IgD-negative memory B cell (primary cell): Measurements from ENCODE around the gene GNAT3. TPM values are rescaled to one million over a fixed set of nuclear protein-coding genes. Genes with fewer than 3 reads are reported as not detected.

ENCODE experiments used
- polyA plus RNA-seq: library from polyadenylated mRNA; unstranded; fragments of 300-500 nt; fragmentation: Illumina TruSeq; gene quantifications from one replicate; pipeline ENCODE4 v1.2.3, GENCODE V29; 2021

Gene GNAT3
- polyA plus RNA-seq, 1 donor from 2014 or later, result not detected

Other genes with a start within 250 kb of the GNAT3 start
- gene CD36, start 126.6 kb upstream of the GNAT3 start, polyA plus RNA-seq, result 0.69 TPM